ENCODE data around the gene NEBL.
"Not testable (repeated sequence)": the region's sequence is repeated elsewhere in the genome, so short reads cannot be mapped to it uniquely, and the experiment has no call there.

The NEBL gene

GRCh38 chr10:20897146-20897825 lies at the start of gene NEBL:
Gene NEBL, minus strand, starts transcription at chr10:20897311. Its CDS starts 106 bp downstream, at chr10:20897205.
- DNase-seq, result no peak

GRCh38 chr10:20945546-20946332 lies 48.6 kb upstream of the NEBL start:
- DNase-seq, result no peak

GRCh38 chr10:20944789-20945502 lies 47.8 kb upstream of the NEBL start:
- DNase-seq, result no peak

GRCh38 chr10:20939414-20939813 lies 42.3 kb upstream of the NEBL start:
- DNase-seq, result not testable (repeated sequence)

GRCh38 chr10:20936396-20936795 lies 39.3 kb upstream of the NEBL start:
- DNase-seq, result no peak

GRCh38 chr10:20935931-20936330 lies 38.8 kb upstream of the NEBL start:
- no peak for DNase-seq

GRCh38 chr10:20935301-20935700 lies 38.2 kb upstream of the NEBL start:
- no peak for DNase-seq

- no peak for DNase-seq
Measured at GRCh38 chr10:20933705-20934104, 36.6 kb upstream of the NEBL start.

GRCh38 chr10:20932606-20933126 lies 35.6 kb upstream of the NEBL start:
- no peak for DNase-seq

GRCh38 chr10:20931156-20931795 lies 34.2 kb upstream of the NEBL start:
- no peak for DNase-seq

GRCh38 chr10:20927456-20927855 lies 30.3 kb upstream of the NEBL start:
- no peak for DNase-seq

- DNase-seq, result no peak
Measured at GRCh38 chr10:20922451-20922850, 25.3 kb upstream of the NEBL start.

GRCh38 chr10:20922033-20922432 lies 24.9 kb upstream of the NEBL start:
- DNase-seq, result no peak

GRCh38 chr10:20920061-20920460 lies 22.9 kb upstream of the NEBL start:
- no peak for DNase-seq

- DNase-seq, result no peak
Measured at GRCh38 chr10:20919481-20919880, 22.4 kb upstream of the NEBL start.

GRCh38 chr10:20916976-20917375 lies 19.9 kb upstream of the NEBL start:
- no peak for DNase-seq

- no peak for DNase-seq
Measured at GRCh38 chr10:20912969-20913368, 15.9 kb upstream of the NEBL start.

GRCh38 chr10:20911626-20912025 lies 14.5 kb upstream of the NEBL start:
- DNase-seq, result no peak

GRCh38 chr10:20909801-20910200 lies 12.7 kb upstream of the NEBL start:
- DNase-seq, result no peak

- no peak for DNase-seq
Measured at GRCh38 chr10:20908391-20908790, 11.3 kb upstream of the NEBL start.

GRCh38 chr10:20903635-20904390 lies 6.7 kb upstream of the NEBL start:
- DNase-seq, result no peak

GRCh38 chr10:20901110-20901509 lies 4.0 kb upstream of the NEBL start:
- no peak for DNase-seq
